GM12864 (cell line): Measurements from ENCODE around the gene DNTT.
A peak's percentile ranks its signal among the peaks of the same experiment; 100 is the strongest.

Experiments
- DNase-seq: peaks from one replicate; pipeline ENCODE4 v3.0.0-alpha.2; 2011; ENCODE audit warnings: low read depth
- H3K4me3 ChIP-seq: 2 replicates; pipeline ENCODE4 v1.5.1; 2011; ENCODE audit warnings: mild to moderate bottlenecking, low read depth, low read length, control low read depth
- CTCF ChIP-seq: IDR thresholded peaks from 2 replicates; pipeline ENCODE4 v1.5.1; 2011; ENCODE audit warnings: low read depth, mild to moderate bottlenecking, moderate library complexity, low read length, control low read depth, inconsistent platforms; ENCODE audit errors: missing control alignments

The DNTT gene

GRCh38 chr10:96287392-96288105, 16.7 kb upstream of the DNTT start:
- no peak for TF ChIP-seq CTCF
- DNase-seq = peak; percentile 87
- peak overlapping the region; percentile 39 for H3K4me3 ChIP-seq

- DNase-seq = peak; percentile 79
- no peak for TF ChIP-seq CTCF
- peak overlapping the region; percentile 4 for H3K4me3 ChIP-seq
These were observed 16.0 kb upstream of the DNTT start for GRCh38 chr10:96288151-96288621.

GRCh38 chr10:96289218-96289910, 14.9 kb upstream of the DNTT start:
- TF ChIP-seq CTCF = no peak
- no peak for DNase-seq
- H3K4me3 ChIP-seq = no peak overlapping the region

GRCh38 chr10:96290368-96291133, 13.7 kb upstream of the DNTT start:
- DNase-seq = no peak
- H3K4me3 ChIP-seq = peak overlapping the region; percentile 11; the same call in 1 of the 2 replicates
- no peak for TF ChIP-seq CTCF

- no peak for DNase-seq
- H3K4me3 ChIP-seq = no peak overlapping the region
- peak; percentile 57 for TF ChIP-seq CTCF
These were observed 11.0 kb upstream of the DNTT start for GRCh38 chr10:96292971-96293920.

GRCh38 chr10:96295475-96295874, 8.8 kb upstream of the DNTT start:
- H3K4me3 ChIP-seq = no peak overlapping the region
- no peak for TF ChIP-seq CTCF
- no peak for DNase-seq
